Fibroblast of mammary gland (primary cell): ENCODE results near the gene SMC1B.

Experiments used
- DNase-seq: peaks from one replicate; pipeline ENCODE4 v3.0.0-alpha.2; 2010; ENCODE audit warnings: low read depth
- H3K4me3 ChIP-seq: 2 replicates; pipeline ENCODE4 v1.5.1; 2011; ENCODE audit warnings: low read depth, mild to moderate bottlenecking, low read length, moderate library complexity; ENCODE audit not compliant: control insufficient read depth
- TF ChIP-seq, protein P1 (sequence below): conservative IDR thresholded peaks from 2 replicates; pipeline ENCODE4 v1.5.1; 2011; ENCODE audit warnings: low read depth, low read length, inconsistent platforms; ENCODE audit not compliant: control insufficient read depth, insufficient read depth

Gene SMC1B

DNA sequence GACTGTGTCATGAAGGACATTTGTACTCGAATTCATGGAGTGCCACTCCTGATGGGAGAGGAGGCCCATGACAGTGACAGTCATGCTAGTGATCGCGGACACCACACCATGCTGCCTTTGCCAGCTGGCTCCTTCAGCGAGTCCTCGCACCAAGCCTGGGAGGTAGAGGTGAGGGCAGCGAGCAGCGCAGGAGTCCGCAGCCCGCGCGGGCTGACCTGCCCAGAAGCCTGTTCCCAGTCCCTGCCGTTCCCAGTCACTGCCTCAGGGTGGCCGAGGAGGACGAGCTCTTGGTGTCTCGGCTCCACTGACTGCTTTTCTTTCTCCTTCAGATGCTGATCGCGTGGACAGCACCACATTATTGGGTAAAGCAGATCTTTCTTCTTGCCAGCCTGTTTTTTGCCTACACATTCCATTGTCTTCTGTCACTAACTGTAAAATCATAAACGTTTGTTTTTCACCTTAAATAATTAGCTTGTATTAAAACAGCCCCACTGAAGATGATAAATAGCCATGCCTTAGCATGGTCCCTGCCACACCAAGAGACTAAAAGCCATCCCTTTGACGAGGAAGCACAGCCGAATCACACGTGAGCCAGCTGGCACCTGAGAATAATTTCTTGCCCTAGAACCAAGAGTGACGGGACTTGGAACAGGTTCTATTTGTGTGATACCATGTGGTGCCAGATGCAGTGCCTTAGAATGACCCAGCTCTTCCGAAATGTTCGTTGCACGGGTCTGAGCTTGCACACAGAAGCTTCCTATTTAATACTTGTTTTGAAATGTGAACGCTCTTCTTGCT lies 78.2 kb downstream of the SMC1B start:
- TF ChIP-seq, protein P1, sequence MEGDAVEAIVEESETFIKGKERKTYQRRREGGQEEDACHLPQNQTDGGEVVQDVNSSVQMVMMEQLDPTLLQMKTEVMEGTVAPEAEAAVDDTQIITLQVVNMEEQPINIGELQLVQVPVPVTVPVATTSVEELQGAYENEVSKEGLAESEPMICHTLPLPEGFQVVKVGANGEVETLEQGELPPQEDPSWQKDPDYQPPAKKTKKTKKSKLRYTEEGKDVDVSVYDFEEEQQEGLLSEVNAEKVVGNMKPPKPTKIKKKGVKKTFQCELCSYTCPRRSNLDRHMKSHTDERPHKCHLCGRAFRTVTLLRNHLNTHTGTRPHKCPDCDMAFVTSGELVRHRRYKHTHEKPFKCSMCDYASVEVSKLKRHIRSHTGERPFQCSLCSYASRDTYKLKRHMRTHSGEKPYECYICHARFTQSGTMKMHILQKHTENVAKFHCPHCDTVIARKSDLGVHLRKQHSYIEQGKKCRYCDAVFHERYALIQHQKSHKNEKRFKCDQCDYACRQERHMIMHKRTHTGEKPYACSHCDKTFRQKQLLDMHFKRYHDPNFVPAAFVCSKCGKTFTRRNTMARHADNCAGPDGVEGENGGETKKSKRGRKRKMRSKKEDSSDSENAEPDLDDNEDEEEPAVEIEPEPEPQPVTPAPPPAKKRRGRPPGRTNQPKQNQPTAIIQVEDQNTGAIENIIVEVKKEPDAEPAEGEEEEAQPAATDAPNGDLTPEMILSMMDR, result no peak
- no peak overlapping the region for H3K4me3 ChIP-seq
- no peak for DNase-seq

- no peak for DNase-seq
- TF ChIP-seq, protein P1, result no peak
- H3K4me3 ChIP-seq, result no peak overlapping the region
Measured at GRCh38 chr22:45334528-45334927, 78.9 kb downstream of the SMC1B start.

DNA sequence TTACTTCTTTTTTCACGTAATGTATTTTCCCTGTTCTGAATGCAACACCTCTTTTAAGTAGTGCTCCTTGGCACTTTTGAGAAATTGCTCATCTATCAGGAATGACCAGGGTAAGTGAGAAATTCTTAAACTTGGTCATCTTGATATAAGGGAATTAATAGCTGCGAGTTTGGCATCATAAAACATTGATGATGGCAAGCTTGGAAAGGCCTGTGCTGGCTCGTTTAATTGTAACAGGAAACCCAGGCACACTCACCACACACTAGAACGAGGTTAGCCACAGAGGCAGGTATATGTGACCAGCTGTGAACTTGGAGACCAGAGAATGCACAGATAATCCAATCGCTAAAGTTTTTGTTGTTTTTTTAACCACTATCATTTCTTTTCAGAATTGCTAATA lies 79.3 kb downstream of the SMC1B start:
- TF ChIP-seq, protein P1, result no peak
- no peak for DNase-seq
- no peak overlapping the region for H3K4me3 ChIP-seq

DNA sequence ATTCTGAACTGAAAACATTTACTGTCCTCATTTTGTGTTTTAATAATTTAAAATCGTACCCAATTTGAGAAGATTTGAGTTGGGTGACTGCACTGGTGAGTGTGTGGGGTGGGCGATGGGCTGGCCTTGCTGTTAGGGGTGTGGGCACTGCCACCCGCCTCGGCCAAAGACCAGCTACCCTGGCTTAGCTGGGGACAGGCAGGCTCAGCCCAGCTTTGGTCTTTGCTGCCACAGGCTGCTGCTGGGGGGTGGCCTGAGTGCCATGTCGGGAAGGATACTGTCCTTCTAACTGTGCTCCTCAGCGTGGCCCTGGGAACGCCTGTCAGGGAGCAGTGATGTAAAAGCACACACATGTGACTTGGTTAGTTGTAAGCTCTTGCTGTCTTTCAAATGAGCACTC lies 81.4 kb downstream of the SMC1B start:
- TF ChIP-seq, protein P1, result no peak
- no peak for DNase-seq
- no peak overlapping the region for H3K4me3 ChIP-seq

DNA sequence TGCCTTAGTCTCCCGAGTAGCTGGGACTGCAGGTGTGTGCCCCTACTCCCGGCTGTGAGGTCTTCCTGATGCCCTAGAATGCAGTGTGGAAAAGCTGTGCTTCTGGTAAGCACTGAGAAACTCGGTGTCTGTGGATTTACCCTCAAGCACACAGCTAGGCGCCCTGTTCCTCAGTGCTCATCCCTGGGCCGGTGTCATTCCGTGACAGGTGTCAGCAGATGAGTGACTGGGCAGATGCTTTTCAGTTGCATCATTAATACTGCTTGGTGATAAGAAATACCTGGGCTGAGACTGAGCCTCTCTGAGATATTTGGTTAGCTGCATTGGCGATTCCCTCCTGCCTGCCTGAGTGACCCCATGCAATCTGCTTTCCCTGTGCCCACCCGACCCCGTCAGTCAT lies 81.9 kb downstream of the SMC1B start:
- DNase-seq, result no peak
- TF ChIP-seq, protein P1, result no peak
- no peak overlapping the region for H3K4me3 ChIP-seq

GRCh38 chr22:45330548-45330947 lies 82.9 kb downstream of the SMC1B start:
- TF ChIP-seq, protein P1, result no peak

GRCh38 chr22:45329530-45329936 lies 83.9 kb downstream of the SMC1B start:
- TF ChIP-seq, protein P1, result no peak
- no peak for DNase-seq
- no peak overlapping the region for H3K4me3 ChIP-seq

More at GRCh38 chr22:45330548-45330947, 82.9 kb downstream of the SMC1B start:
- DNase-seq, result no peak
- H3K4me3 ChIP-seq, result no peak overlapping the region
